H1 (cell line): ENCODE data around the gene CAPN6. TPM values are rescaled to one million over a fixed set of nuclear protein-coding genes. Genes with fewer than 3 reads are reported as not detected.

ENCODE experiments used
- CTCF ChIA-PET: fragments of 300-600 bp; sonication (Branson Sonifier 250); formaldehyde crosslinking; loops from one replicate; lab custom pipeline; 2021; ENCODE audit not compliant: partially characterized antibody; lab: Charles Lee
- POLR2A ChIA-PET: fragments of 300-600 bp; sonication (Branson Sonifier 250); formaldehyde crosslinking; loops from one replicate; lab custom pipeline; 2021; ENCODE audit warnings: inconsistent platforms; ENCODE audit not compliant: partially characterized antibody; lab: Charles Lee
- DNase-seq, 2 experiments: peaks; one replicate each; pipeline versions ENCODE4 v3.0.0 to v3.0.0-alpha.2; 2010 to 2022; ENCODE audit warnings: low spot score in 2 of 2, low read depth in 1 of 2, mixed read lengths in 1 of 2
- FAIRE-seq: peaks from 2 replicates; lab custom pipeline; 2011; peaks lifted over from hg19 to GRCh38; lab: Jason Lieb, UNC
- H2AFZ ChIP-seq: 2 replicates; pipeline ENCODE4 v1.8.1; 2012; ENCODE audit warnings: low read length, inconsistent platforms
- H2AK5ac ChIP-seq: 2 replicates; pipeline ENCODE4 v1.6.1; 2013; ENCODE audit warnings: low read depth, low read length
- H2BK120ac ChIP-seq: replicated peaks from 2 replicates; pipeline ENCODE3; 2013; ENCODE audit warnings: low read depth, low read length, inconsistent platforms
- H2BK12ac ChIP-seq: 2 replicates; pipeline ENCODE4 v1.6.1; 2013; ENCODE audit warnings: low read depth, low read length
- H2BK15ac ChIP-seq: 2 replicates; pipeline ENCODE4 v1.6.1; 2013; ENCODE audit warnings: low read length
- H2BK20ac ChIP-seq: 2 replicates; pipeline ENCODE4 v1.6.1; 2013; ENCODE audit warnings: low read length
- H2BK5ac ChIP-seq: 2 replicates; pipeline ENCODE4 v1.6.1; 2013; ENCODE audit warnings: low read depth, low read length
- H3K14ac ChIP-seq: 2 replicates; pipeline ENCODE4 v1.6.1; 2013; ENCODE audit warnings: inconsistent platforms; ENCODE audit not compliant: insufficient read length
- H3K18ac ChIP-seq: 2 replicates; pipeline ENCODE4 v1.6.1; 2013; ENCODE audit warnings: low read length; ENCODE audit errors: extremely low read depth
- H3K23ac ChIP-seq: 2 replicates; pipeline ENCODE4 v1.6.1; 2013; ENCODE audit warnings: inconsistent platforms; ENCODE audit not compliant: insufficient read length
- H3K23me2 ChIP-seq: 2 replicates; pipeline ENCODE4 v1.6.1; 2013; ENCODE audit warnings: low read depth, low read length
- H3K27ac ChIP-seq: 2 replicates; pipeline ENCODE4 v1.6.1; 2011; ENCODE audit warnings: low read depth, low read length, inconsistent platforms
- H3K27me3 ChIP-seq, 4 experiments: replicated peaks in 1 of 4; 1 replicate in 1 of 4; 2 replicates in 3 of 4; pipeline versions ENCODE4 v1.6.1 to v1.8.1; 2011 to 2013; ENCODE audit warnings: low read length in 3 of 4, mild to moderate bottlenecking in 3 of 4, inconsistent platforms in 2 of 4, mixed read lengths in 2 of 4, moderate library complexity in 1 of 4; ENCODE audit not compliant: control insufficient read depth in 3 of 4, insufficient read depth in 3 of 4; ENCODE audit errors: extremely low read depth in 1 of 4
- H3K36me3 ChIP-seq, 4 experiments: 2 replicates each; pipeline versions ENCODE4 v1.6.1 to v1.8.1; 2011 to 2013; ENCODE audit warnings: mild to moderate bottlenecking in 4 of 4, low read length in 3 of 4, moderate library complexity in 2 of 4, control low read depth in 1 of 4, inconsistent platforms in 1 of 4; ENCODE audit not compliant: insufficient read depth in 4 of 4, control insufficient read depth in 2 of 4
- H3K4ac ChIP-seq: replicated peaks from 2 replicates; pipeline ENCODE3; 2013; ENCODE audit warnings: low read length, low read depth, mixed read lengths, inconsistent platforms; ENCODE audit not compliant: insufficient read length
- H3K4me1 ChIP-seq, 4 experiments: replicated peaks in 1 of 4; 1 replicate in 1 of 4; 2 replicates in 3 of 4; pipeline versions ENCODE4 v1.6.1 to v1.8.1; 2011 to 2013; ENCODE audit warnings: low read length in 3 of 4, inconsistent platforms in 2 of 4, mixed read lengths in 1 of 4; ENCODE audit not compliant: insufficient read depth in 4 of 4, control insufficient read depth in 3 of 4
- H3K4me2 ChIP-seq, 2 experiments: 2 replicates each; pipeline versions ENCODE4 v1.6.1 to v1.8.1; 2011 to 2013; ENCODE audit warnings: low read depth in 2 of 2, low read length in 2 of 2, control low read depth in 1 of 2, inconsistent platforms in 1 of 2, mild to moderate bottlenecking in 1 of 2; ENCODE audit not compliant: insufficient read depth in 1 of 2
- H3K4me3 ChIP-seq, 4 experiments: fragments of 200-600, 300-600 bp in 1 of 4; sonication (generic), shearing (Covaris generic), sonication (Bioruptor Twin) in 1 of 4; 2 replicates each; pipeline versions ENCODE4 v1.5.1 to v1.8.1; 2011 to 2016; ENCODE audit warnings: low read length in 4 of 4, low read depth in 3 of 4, control low read depth in 2 of 4, inconsistent platforms in 2 of 4, mild to moderate bottlenecking in 2 of 4, mixed read lengths in 1 of 4, moderate library complexity in 1 of 4; ENCODE audit not compliant: insufficient read depth in 2 of 4; ENCODE audit errors: extremely low read depth in 1 of 4
- H3K56ac ChIP-seq: replicated peaks from 2 replicates; pipeline ENCODE3; 2013; ENCODE audit warnings: low read depth, mild to moderate bottlenecking, mixed read lengths, low read length, inconsistent platforms; ENCODE audit not compliant: insufficient read length
- H3K79me1 ChIP-seq: 2 replicates; pipeline ENCODE4 v1.6.1; 2013; ENCODE audit warnings: low read depth, low read length, control low read depth
- H3K79me2 ChIP-seq, 2 experiments: 2 replicates each; pipeline versions ENCODE4 v1.6.1 to v1.8.1; 2012 to 2013; ENCODE audit warnings: low read length in 2 of 2, mild to moderate bottlenecking in 2 of 2, inconsistent platforms in 1 of 2; ENCODE audit not compliant: insufficient read depth in 2 of 2, control insufficient read depth in 1 of 2
- H3K9ac ChIP-seq, 4 experiments: replicated peaks in 1 of 4; 1 replicate in 1 of 4; 2 replicates in 3 of 4; pipeline versions ENCODE4 v1.6.1 to v1.8.1; 2011 to 2013; ENCODE audit warnings: low read depth in 3 of 4, low read length in 3 of 4, control low read depth in 2 of 4, mild to moderate bottlenecking in 2 of 4, moderate library complexity in 2 of 4, inconsistent platforms in 1 of 4; ENCODE audit errors: extremely low read depth in 1 of 4
- H3K9me3 ChIP-seq, 2 experiments: 2 replicates each; pipeline versions ENCODE4 v1.6.1 to v1.8.1; 2012 to 2013; ENCODE audit warnings: mild to moderate bottlenecking in 2 of 2, moderate library complexity in 2 of 2, control low read depth in 1 of 2, inconsistent platforms in 1 of 2, low read depth in 1 of 2, low read length in 1 of 2, mixed read lengths in 1 of 2; ENCODE audit not compliant: insufficient read depth in 2 of 2
- H4K20me1 ChIP-seq, 2 experiments: replicated peaks in 1 of 2; 2 replicates each; pipeline versions ENCODE3 to v1.8.1; 2011 to 2013; ENCODE audit warnings: inconsistent platforms in 2 of 2, low read length in 2 of 2, mild to moderate bottlenecking in 1 of 2; ENCODE audit not compliant: insufficient read depth in 2 of 2, control insufficient read depth in 1 of 2
- H4K5ac ChIP-seq: 2 replicates; pipeline ENCODE4 v1.6.1; 2013; ENCODE audit warnings: low read length, low read depth, mixed read lengths, inconsistent platforms; ENCODE audit not compliant: insufficient read length
- H4K8ac ChIP-seq: 2 replicates; pipeline ENCODE4 v1.8.0; 2013; ENCODE audit warnings: mild to moderate bottlenecking, moderate library complexity, low read length, inconsistent platforms; ENCODE audit not compliant: insufficient read depth; ENCODE audit errors: extremely low read depth
- H4K91ac ChIP-seq: replicated peaks from 2 replicates; pipeline ENCODE3; 2013; ENCODE audit warnings: low read length, mixed read lengths, inconsistent platforms; ENCODE audit not compliant: insufficient read length
- ASH2L ChIP-seq: fragments of 200-600, 300-600 bp; sonication (generic); IDR thresholded peaks from one replicate; pipeline ENCODE4 v1.7.1; 2017; ENCODE audit warnings: low read length
- BACH1 ChIP-seq: IDR thresholded peaks from 2 replicates; pipeline ENCODE4 v1.6.1; 2012; ENCODE audit warnings: low read length, improper control_type of control experiment
- CBX8 ChIP-seq: fragments of 300-800, 300-1000 bp; sonication (generic); IDR thresholded peaks from 2 replicates; pipeline ENCODE4 v1.7.1; 2016; ENCODE audit warnings: low read depth, low read length, borderline replicate concordance
- CTBP2 ChIP-seq: IDR thresholded peaks from 2 replicates; pipeline ENCODE4 v1.7.0; 2011; ENCODE audit warnings: borderline replicate concordance, mild to moderate bottlenecking, moderate library complexity, mixed read lengths, low read length; ENCODE audit not compliant: insufficient read depth, insufficient read length
- HDAC2 ChIP-seq, 2 experiments: fragments of 300-600 bp in 1 of 2; sonication (generic) in 1 of 2; IDR thresholded peaks; 2 replicates each; pipeline ENCODE4 v1.6.1; 2011 to 2012; ENCODE audit warnings: low read depth in 2 of 2, low read length in 2 of 2, mild to moderate bottlenecking in 2 of 2, moderate library complexity in 2 of 2, borderline replicate concordance in 1 of 2, inconsistent platforms in 1 of 2
- KDM4A ChIP-seq: IDR thresholded peaks from one replicate; pipeline ENCODE4 v1.7.1; 2012; ENCODE audit warnings: low read depth, mild to moderate bottlenecking, moderate library complexity, low read length, inconsistent platforms; ENCODE audit not compliant: severe bottlenecking
- RNF2 ChIP-seq: fragments of 200-900, 300-1000 bp; sonication (generic); IDR thresholded peaks from 2 replicates; pipeline ENCODE4 v1.7.1; 2016; ENCODE audit warnings: borderline replicate concordance, low read depth, mild to moderate bottlenecking, antibody characterized with exemption, low read length; ENCODE audit not compliant: poor library complexity, severe bottlenecking; ENCODE audit errors: missing control alignments
- TCF12 ChIP-seq: IDR thresholded peaks from 2 replicates; pipeline ENCODE4 v1.6.1; 2011; ENCODE audit warnings: low read depth, mild to moderate bottlenecking, low read length
- WGBS, 2 experiments: shearing (Covaris generic) in 1 of 2; methylation state at CpG; one replicate each; pipeline versions ENCODE4 v1.1.6 to v1.1.7; 2013 to 2015; ENCODE audit warnings: low lambda C conversion rate in 2 of 2, mixed read lengths in 2 of 2, inconsistent platforms in 1 of 2, low coverage in 1 of 2, missing lambda C conversion rate in 1 of 2; ENCODE audit not compliant: insufficient replicate concordance in 2 of 2, insufficient coverage in 1 of 2, insufficient read length in 1 of 2; ENCODE audit errors: extremely low coverage in 1 of 2, missing lambda C conversion rate in 1 of 2; 5-methylcytosine and 5-hydroxymethylcytosine counted together
- polyA plus RNA-seq, 7 experiments: library from polyadenylated mRNA; depleted of rRNA in 3 of 7; stranded (reverse) in 5 of 7; unstranded in 2 of 7; fragments of >200 nt in 5 of 7; fragments of 200-250 nt in 2 of 7; gene quantifications; 1 replicate in 5 of 7; 2 replicates in 1 of 7; 4 replicates in 1 of 7; pipeline versions ENCODE4 v1.2.1 to v1.2.3, GENCODE V29; 2011 to 2013; ENCODE audit warnings: missing spikeins in 2 of 7, mixed read lengths in 2 of 7
- total RNA-seq: library from RNA; stranded (reverse); fragmentation: NEBNext Ultra II Directional; extraction: Animal tissue kit (Norgen Biotek cat#: 25700); gene quantifications from 2 replicates; pipeline ENCODE4 v1.2.1, GENCODE V29; 2021

CAPN6 gene
- total and polyA plus RNA-seq, 2 of the 8 experiments (the other 6 are each of a cell fraction or from before 2014, with no cell fraction given), result 5.3 to 10.6 TPM

DNA sequence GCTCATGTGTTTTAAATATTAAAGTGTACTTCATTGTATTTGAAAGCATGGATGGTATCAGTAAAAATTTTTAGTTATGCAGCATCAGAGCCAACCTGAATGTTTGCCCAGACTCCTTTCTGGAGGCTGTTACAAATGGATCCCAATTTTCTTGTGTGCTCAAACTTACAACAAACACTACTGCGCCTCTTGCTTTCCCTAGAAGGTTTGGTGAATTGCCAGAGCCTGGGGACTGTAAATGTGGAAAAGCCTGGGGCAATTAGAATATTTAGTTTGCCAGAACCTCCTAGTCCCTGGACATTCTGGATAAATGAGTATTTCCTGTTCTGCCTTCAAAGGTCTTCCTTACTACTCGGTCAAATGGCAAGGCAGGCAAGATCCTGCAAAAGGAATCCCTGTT lies 4.8 kb downstream of the CAPN6 start:
- H4K91ac ChIP-seq, result no peak overlapping the region
- H3K23me2 ChIP-seq, result no peaks in the 10 kb centered on the region
- no peak overlapping the region for H3K4me3 ChIP-seq
- no peak overlapping the region for H2BK20ac ChIP-seq
- H3K4me1 ChIP-seq, result peaks cover 0 to 6% (median 3%) of the 10 kb centered on the region in 4 experiments; a peak in 3 of 7 replicates
- no peak overlapping the region for H3K9ac ChIP-seq
- no peak overlapping the region for H3K4me2 ChIP-seq
- no peaks in the 10 kb centered on the region for H3K27me3 ChIP-seq
- H4K20me1 ChIP-seq, result no peaks in the 10 kb centered on the region
- H3K4ac ChIP-seq, result no peak overlapping the region
- no peak overlapping the region for H3K56ac ChIP-seq
- no peak for DNase-seq
- H2AFZ ChIP-seq, result no peak overlapping the region
- no peaks in the 10 kb centered on the region for H3K36me3 ChIP-seq
- H2BK12ac ChIP-seq, result no peak overlapping the region
- ChIA-PET CTCF (no interaction called here), POLR2A (no interaction called here)
- H3K27ac ChIP-seq, result no peak overlapping the region
- no peak overlapping the region for H4K8ac ChIP-seq
- H3K9me3 ChIP-seq, result no peaks in the 10 kb centered on the region
- H3K23ac ChIP-seq, result no peak overlapping the region
- no peak for FAIRE-seq
- no peak overlapping the region for H4K5ac ChIP-seq
- no peak overlapping the region for H2AK5ac ChIP-seq
- no peak overlapping the region for H2BK5ac ChIP-seq
- H3K18ac ChIP-seq, result no peak overlapping the region
- 91% methylated on average over 2 of the region's 2 CpGs; no CpG with 5 or more reads in 1 of the 2 experiments for WGBS, 2 experiments
- no peak overlapping the region for H3K14ac ChIP-seq
- no peaks in the 10 kb centered on the region for H3K79me1 ChIP-seq
- no peaks in the 10 kb centered on the region for H3K79me2 ChIP-seq
- no peak overlapping the region for H2BK120ac ChIP-seq
- H2BK15ac ChIP-seq, result no peak overlapping the region
- TF ChIP-seq TCF12 (no peak), BACH1 (no peak), KDM4A (no peak), CBX8 (no peak), ASH2L (no peak), CTBP2 (no peak), HDAC2 (IDR thresholded peaks at IDR 0.05; ENCODE audit: borderline replicate concordance in 1 of 2, low read depth in 2 of 2, low read length in 2 of 2) (no peak), RNF2 (no peak)
